AG10803 (cell line): ENCODE measurements around the gene BAG1.

Experiments
- DNase-seq: peaks from one replicate; pipeline ENCODE4 v3.0.0; 2010; ENCODE audit warnings: low read depth
- H3K4me3 ChIP-seq: 2 replicates; pipeline ENCODE4 v1.5.1; 2011; ENCODE audit warnings: mild to moderate bottlenecking, low read length, control low read depth
- TF ChIP-seq, protein P1 (sequence below): conservative IDR thresholded peaks from 2 replicates; pipeline ENCODE4 v1.5.1; 2011; ENCODE audit warnings: mild to moderate bottlenecking, low read length, control low read depth, inconsistent platforms

Gene BAG1

GRCh38 chr9:33255014-33255413, 9.5 kb downstream of the BAG1 start:
- no peak overlapping the region for H3K4me3 ChIP-seq
- DNase-seq, result no peak
- TF ChIP-seq, protein P1, sequence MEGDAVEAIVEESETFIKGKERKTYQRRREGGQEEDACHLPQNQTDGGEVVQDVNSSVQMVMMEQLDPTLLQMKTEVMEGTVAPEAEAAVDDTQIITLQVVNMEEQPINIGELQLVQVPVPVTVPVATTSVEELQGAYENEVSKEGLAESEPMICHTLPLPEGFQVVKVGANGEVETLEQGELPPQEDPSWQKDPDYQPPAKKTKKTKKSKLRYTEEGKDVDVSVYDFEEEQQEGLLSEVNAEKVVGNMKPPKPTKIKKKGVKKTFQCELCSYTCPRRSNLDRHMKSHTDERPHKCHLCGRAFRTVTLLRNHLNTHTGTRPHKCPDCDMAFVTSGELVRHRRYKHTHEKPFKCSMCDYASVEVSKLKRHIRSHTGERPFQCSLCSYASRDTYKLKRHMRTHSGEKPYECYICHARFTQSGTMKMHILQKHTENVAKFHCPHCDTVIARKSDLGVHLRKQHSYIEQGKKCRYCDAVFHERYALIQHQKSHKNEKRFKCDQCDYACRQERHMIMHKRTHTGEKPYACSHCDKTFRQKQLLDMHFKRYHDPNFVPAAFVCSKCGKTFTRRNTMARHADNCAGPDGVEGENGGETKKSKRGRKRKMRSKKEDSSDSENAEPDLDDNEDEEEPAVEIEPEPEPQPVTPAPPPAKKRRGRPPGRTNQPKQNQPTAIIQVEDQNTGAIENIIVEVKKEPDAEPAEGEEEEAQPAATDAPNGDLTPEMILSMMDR, result no peak

DNA sequence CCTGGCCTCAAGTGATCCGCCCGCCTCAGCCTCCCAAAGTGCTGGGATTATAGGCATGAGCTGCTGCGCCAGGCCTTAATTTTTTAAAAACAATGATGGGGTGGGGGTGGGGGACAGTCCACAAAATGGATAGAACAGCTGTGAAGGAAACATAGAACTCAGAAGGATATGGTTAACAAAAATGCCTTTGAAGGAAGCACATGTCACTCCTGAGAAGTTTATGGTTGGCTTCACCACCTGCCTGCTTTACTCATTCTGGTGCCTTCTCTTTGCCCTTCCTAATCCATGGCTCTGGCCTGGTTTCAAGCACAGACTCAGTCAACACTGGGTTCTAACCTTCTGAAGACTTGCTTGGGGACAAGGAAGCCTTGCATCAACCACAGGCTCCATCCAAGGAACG, 10.3 kb downstream of the BAG1 start:
- TF ChIP-seq, protein P1, result no peak
- no peak overlapping the region for H3K4me3 ChIP-seq
- DNase-seq, result no peak

GRCh38 chr9:33250458-33250995, 14.0 kb downstream of the BAG1 start:
- TF ChIP-seq, protein P1, result no peak
- peak; percentile 76 for DNase-seq

DNA sequence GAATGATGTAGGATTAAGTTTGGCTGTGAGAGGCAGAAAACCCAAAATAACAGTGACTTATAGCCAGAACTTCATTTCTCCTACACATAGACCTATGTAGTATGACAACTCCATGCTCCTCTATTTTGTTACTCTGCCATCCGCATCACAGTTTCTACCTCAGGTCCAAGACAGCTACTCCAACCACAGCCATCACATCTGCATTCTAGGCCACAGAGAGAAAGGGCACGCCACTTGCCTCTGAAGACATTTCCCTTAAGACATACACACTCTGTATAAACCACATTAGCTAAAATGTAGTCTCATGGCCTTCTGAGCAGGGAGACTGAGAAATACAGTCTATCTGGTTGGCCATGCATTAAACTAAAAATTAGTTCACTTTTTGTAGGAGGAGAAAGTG, 14.5 kb downstream of the BAG1 start:
- H3K4me3 ChIP-seq, result no peak overlapping the region
- TF ChIP-seq, protein P1, result no peak
- no peak for DNase-seq

More at GRCh38 chr9:33250458-33250995, 14.0 kb downstream of the BAG1 start:
- H3K4me3 ChIP-seq, result no peak overlapping the region

DNA sequence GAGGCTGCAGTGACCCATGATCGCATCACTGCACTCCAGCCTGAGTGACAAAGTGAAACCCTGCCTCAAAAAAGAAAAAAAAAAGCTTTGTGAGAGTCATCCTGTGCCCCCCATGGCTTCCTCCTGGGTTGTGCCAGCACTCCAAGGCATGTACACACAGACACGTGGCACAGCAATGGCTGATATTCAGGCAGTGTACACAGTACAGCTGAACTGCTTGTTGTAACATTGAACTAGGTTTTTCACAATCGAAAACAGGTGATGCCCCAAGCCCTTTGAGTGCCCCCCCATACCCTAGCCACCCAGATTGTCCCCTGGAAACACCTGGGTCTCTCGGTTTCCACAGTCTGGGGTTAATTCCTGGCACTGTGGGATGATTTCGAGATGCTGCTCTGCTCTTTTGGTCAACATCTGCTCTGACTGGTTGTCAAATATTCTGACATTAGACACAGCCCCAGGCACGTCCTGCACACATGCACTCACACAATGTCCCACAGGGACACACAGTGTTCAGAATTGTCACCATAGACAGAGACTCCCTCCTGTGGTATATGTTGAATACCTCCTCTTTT, 15.3 kb downstream of the BAG1 start:
- TF ChIP-seq, protein P1, result no peak
- DNase-seq, result no peak
- no peak overlapping the region for H3K4me3 ChIP-seq

DNA sequence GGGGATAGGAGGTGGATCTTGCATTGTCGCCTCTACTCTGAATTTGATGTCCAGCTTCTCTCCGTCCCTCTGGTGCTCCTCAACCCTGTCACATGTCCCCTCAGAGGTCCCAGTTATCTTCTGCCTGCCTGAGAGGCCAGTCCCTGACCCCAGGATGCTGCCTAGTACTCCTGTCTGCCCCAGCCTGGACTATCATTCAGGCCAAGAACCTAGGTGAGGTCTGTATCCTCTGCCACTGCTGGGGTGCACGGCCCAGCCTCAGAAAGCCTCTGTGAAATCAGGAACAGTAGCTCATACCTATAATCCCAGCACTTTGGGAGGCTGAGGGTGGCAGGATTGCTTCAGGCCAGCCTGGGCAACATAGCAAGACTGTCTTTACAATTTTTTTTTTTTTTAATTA, 15.9 kb downstream of the BAG1 start:
- TF ChIP-seq, protein P1, result no peak
- no peak overlapping the region for H3K4me3 ChIP-seq
- no peak for DNase-seq

DNA sequence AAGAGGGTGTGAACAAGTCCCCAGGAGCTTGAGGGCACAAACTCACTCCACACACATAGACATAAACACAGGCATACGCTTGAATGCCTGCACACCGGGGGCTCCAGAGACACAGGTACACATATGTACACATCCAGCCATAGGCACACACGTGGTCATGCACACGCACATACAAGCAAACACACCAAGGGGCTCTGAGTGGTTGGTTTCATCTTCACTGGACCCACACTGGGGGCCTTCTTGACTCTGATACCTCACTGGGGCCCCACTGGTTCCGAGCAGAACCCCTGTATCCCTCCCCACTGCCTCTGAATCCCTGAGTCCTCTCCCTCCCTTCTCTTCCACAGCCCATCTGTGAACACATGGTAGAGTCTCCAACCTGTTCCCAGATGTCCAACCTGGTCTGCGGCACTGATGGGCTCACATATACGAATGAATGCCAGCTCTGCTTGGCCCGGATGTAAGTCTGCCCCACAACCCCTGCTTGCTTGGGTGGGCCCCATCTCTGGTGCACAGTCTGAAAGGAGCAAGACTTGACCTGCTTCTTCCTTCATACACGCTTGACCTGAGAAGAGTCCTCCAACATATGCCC, 18.1 kb downstream of the BAG1 start:
- no peak for DNase-seq
- TF ChIP-seq, protein P1, result no peak
- no peak overlapping the region for H3K4me3 ChIP-seq
